Frontal cortex (tissue), 4 donors: ENCODE results near the gene BTN1A1. TPM values are rescaled to one million over a fixed set of nuclear protein-coding genes. Genes with fewer than 3 reads are reported as not detected.
"Not testable (repeated sequence)": the region's sequence is repeated elsewhere in the genome, so short reads cannot be mapped to it uniquely, and the experiment has no call there.

ENCODE experiments used
- DNase-seq, 2 donors: peaks; one replicate each; pipeline ENCODE4 v3.0.0; 2012; ENCODE audit warnings: low spot score in 2 of 2
- FAIRE-seq: peaks from 2 replicates; lab custom pipeline; 2012; peaks lifted over from hg19 to GRCh38; lab: Jason Lieb, UNC
- total RNA-seq: library from RNA; depleted of rRNA; stranded (reverse); fragments of >200 nt; gene quantifications from one replicate; pipeline ENCODE4 v1.2.3, GENCODE V29; 2014
- donor health status: control.
- donor health status: control.
- donor health status: control.

BTN1A1 gene
- total RNA-seq, 1 donor from 2014 or later, result not detected

DNA sequence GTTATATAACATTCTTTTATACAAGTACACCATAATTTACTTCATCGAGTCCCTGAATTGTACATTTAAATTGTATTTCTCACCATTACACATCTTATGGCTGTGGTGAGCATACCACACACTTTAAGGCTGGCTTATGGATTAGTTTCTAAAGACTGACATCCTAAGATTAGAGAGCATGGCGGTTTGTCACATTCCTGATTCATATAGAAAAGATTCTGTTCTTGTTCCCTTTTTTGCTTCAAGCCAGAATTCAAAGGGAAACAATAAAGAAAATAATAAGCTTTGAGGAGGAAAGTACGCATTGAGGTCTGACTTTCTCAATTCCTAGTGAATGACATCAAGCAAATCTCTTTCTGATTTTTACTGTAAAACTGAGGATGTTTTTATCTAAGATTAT, 2.5 kb downstream of the BTN1A1 start:
- DNase-seq (no peak), FAIRE-seq (no peak)

DNA sequence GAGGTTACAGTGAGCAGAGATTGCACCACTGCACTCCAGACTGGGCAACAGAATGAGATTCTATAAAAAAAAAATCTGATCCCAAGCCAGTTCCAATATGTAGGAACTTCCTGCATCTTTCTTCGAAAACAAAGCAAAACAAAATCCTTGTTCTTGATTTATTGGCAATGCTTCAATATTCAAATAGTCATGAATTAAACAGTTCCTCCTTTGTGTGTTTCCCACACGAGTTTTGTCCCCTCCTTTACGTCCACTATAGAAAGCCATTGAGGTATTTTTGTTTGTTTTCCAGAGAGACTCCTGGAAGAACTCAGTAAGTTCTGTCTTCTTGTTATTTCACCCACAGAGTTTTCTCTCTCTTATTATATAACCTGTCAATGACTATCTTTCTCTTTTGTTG, 7.6 kb downstream of the BTN1A1 start:
- FAIRE-seq, result no peak
- DNase-seq, result no peak

DNA sequence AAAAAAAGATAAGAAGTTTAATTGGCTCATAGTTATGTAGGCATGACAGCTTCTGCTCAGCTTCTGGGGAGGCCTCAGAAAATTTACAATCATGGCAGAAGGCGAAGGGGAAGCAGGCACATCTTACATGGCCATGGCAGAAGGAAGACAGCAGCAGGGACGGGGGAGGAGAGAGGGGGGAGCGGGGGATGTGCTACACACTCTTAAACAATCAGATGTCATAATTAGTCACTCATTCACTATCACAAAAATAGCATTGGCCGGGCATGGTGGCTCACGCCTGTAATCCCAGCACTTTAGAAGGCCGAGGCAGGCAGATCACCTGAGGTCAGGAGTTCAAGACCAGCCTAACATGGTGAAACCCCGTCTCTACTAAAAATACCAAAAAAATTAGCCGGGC, 10.9 kb downstream of the BTN1A1 start:
- not testable (repeated sequence) for DNase-seq, FAIRE-seq

DNA sequence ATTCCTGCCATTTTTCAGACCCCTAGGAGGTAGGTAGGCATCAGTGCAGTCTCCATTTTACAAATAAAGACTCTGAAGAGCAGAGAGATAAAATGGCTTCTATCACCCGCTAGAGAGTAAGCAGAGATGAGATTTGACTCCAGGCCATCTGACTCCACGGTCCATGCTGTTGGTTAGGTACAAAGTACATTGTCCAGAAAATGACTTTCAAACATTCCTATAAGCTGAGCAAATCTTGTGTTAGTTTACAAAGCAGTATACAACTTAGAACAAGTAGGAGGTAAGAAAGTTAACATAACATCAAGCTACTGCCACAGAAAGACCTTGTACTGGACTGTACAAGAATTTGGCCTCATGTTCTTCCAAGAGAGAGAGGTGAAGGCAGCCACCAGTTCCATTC, 14.9 kb downstream of the BTN1A1 start:
- DNase-seq (no peak), FAIRE-seq (no peak)

DNA sequence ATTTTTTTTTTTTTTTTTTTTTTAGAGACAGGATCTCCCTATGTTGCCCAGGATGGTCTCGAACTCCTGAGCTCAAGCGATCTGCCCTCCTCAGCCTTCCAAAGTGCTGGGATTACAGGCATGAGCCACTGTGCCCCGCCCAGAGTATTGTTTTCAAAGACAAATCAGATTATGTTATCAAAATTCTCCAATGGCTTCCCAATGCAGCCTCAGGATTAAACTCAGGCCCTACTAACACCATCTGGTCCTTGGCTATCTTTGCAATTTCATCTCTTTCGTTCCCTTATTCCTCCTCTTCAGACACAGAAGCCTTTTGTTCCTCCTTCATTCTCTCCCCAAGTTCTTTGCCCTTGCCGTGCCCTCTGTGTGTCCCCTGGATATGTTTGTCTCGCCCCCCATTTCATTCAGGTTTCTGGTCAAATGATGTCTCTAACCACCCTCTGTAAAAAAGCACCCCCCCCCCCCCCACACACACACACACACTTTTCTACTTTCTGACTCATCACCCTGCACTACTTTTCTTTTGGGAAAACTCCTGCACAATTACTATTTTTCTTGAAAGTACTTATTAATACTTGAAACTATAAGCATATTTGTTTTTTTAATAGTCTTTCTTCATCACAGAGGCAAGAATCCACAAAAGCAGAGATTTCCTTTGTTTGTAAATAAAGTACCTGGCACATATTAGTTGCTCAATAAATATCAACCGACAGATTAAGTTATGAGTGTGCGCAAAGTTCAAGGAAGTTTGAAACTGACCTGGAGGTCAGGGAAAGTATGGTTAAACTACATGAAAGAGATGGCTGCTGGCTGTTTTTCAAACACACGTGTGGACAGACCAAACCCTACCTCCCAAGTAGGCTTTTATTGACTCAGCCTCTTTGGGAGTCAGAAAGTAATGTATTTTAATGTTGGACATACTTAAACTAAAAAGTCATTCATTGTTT, 16.7 kb downstream of the BTN1A1 start:
- no peak for FAIRE-seq
- no peak for DNase-seq

DNA sequence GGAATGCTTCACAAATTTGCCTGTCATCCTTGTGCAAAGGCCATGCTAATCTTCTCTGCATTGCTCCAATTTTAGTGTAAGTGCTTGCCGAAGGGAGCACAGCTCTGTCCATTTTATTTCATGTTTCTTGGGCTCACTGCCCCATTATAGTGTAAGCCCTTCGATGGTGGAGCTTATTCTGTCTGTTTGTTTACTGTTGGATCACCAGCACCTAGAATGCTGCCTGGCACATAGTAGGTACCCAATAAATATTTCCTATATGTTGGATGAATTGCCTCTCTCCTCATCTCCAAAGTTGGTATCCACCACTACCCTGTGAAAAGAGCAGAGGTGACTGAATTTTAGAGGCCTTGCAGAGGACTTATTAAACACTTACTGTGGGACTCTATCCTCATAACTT, 19.3 kb downstream of the BTN1A1 start:
- no peak for FAIRE-seq
- DNase-seq, result no peak

DNA sequence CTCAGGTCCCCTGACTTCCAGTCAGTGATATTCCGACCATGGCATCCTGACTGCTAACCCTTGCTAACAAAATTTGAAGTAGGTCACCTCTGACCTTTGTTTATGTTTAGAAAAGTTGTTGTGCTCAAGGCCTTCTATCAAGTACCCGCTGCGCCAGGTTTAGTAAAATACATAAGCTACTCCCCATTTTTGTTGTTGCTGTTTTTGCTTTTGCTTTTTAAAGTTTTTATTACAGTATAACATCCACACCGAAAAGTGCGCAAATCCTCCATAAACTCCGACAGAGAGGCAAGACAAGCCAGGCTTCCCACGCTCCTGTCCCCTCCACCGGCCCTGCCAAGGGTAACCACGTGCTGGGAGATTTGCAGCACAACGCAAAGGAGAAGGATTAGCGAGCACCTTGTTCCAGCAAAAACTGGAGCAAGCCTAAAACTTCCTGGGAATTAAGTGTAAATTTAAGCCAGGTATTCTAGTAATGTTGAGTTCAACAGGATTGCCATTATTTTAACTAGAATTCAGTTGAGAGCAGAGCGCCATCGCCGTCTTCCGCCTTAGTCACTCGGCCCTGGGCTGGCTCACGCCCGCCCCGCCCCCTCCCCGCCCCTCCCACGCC, 20.2 kb downstream of the BTN1A1 start:
- FAIRE-seq (no peak), DNase-seq (peak in 1 of 2 donors; percentile 33)

DNA sequence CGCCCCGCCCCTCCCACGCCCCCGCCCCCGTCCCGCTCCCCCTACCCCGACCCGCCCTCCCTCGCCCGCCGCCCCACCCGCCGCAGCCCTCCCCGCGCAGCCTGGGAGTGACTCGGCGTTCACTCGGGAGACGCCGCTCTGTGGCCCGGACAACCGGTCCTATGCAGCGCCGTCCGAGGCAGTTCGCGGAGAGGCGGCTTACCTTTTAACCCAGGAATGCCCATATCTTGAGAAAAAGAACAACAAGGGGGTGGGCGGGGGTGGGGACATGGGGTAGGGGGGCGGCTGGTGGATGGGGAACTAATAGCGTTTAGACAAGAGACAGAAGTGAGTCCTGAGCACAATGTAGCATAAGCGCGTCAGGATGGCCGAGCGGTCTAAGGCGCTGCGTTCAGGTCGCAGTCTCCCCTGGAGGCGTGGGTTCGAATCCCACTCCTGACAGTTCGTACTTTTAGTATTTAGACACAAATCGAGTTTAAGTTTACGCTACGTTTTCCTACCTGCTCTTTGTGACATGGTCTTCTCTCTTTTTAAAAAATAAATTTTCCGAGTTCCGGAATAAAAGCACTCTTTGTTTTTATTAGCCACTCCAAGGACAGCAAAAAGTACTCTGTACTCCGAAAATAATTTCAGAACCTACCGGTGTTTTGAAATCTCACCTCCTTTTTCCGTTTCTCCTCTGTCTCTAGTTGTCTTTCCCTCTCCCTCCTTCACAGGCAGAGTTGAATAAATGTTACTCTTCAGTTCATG, 20.9 kb downstream of the BTN1A1 start:
- DNase-seq (peak; percentile 95), FAIRE-seq (no peak)

DNA sequence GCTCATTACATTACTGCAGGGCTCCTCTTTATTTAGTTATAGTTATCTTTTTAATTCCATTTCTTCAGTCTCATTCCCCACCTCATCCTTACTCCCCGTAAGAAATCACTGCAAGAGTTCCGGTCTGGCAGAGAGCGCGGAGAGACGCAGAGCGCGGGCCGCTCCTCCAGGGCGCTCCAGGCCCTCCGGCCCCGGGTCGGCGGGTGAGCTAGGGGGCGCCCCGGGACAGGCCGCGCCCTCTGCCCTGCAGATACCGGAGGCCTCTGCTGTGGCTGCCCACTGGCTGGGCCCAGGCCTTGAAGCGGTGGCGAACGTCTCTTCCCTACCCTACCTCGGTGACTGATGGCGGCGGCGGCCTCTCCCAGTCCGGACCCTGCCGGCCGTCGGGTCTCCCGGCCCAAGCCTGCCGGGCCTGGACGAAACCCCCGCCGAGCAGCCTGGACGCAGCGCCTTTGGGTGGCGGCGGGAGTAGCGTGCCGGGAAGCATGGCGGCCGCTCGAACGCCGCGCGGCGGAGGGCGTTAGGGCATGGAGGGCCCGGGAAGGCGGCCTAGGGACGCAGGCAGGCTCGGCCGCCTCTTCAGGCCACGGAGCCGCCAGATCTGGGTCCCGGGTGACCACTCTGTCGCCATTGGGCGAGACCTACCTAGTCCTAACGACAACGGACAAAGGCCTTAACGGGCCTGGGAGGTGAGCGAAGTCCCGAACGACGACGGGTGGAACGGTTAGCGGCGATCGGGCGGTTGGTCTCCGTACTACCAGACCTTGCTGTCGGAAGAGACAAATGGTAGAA, 21.7 kb downstream of the BTN1A1 start:
- DNase-seq (peak; percentile 59 to 61), FAIRE-seq (no peak)

DNA sequence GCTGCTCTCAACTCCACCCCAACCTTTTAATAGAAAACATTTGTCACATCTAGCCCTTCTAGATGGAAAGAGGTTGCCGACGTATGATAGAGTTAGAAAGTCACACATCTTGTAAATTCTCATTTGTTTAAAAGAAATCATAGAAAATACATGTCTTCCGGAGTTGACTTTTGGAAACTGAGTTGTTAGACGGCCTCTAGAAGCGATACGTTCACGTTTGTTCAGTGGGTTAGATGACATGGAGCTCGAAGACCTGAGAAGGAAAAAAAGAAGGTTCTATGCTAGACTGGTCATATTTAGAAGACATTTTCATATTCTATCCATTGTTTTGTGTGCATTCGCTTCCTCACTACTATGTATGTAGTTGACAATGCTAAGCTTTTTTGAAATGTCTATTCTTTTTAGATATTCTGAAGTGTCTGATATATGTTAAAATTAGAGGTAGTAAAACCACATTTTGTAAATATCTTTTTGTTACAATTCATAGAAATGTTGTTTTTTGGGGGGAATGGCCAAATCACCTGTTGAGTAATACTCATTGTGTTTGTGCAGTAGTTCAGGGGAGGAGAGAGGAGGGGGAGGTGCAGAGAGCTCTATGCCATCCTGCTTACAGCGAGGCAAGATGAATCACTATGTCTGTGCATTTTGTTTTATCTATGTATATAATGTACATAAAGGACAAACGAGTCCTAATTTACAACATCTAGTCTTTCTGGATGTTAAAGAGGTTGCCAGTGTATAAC, 22.6 kb downstream of the BTN1A1 start:
- not testable (repeated sequence) for DNase-seq, FAIRE-seq

DNA sequence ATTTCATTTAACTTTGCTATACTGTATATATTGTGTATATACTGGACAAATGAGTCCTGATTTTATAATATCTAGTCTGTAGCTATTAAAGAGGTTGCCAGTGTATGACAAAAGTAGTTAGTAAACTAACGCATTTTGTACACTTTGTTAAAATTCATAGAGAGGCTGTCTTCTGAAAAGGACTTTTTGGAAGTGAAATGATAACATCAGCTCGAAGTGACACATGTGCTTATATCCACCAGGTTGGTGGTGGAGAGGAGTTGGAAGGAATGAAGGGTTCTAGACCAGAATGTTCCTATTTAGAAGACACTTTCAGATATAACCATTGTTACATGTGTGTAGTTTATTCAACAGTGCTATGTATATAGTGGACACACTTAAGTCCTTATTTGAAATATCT, 24.2 kb downstream of the BTN1A1 start:
- FAIRE-seq, result not testable (repeated sequence)

DNA sequence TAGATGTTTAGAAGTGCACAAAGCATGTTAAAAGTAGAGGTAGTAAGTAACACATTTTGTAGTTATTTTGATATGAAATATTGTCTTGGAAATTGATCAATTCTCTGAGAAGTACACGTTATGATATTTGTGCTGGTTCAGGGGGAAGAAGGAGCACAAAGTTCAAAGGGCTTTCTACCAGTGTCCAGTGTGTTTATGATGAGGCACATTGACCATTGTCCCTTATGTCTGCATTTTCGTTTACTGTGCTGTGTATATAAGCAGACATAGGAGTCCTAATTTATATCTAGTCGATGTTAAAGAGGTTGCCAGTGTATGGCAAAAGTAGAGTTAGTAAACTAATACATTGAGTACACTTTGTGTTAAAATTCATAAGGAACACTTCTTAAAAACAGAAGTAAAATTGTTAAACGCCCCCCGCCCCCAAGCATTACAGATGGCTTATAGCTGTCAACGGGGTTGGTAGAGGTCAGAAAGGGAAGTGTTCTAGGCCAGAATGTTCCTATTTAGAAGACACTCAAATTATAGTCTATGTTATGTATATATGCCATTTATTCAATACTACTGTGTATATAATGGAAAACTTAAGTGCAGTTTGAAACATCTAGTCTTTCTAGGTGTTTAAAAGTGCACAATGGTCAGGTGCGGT, 24.7 kb downstream of the BTN1A1 start:
- FAIRE-seq, result no peak

More for the DNA sequence above, 24.2 kb downstream of the BTN1A1 start:
- not testable (repeated sequence) for DNase-seq

DNA sequence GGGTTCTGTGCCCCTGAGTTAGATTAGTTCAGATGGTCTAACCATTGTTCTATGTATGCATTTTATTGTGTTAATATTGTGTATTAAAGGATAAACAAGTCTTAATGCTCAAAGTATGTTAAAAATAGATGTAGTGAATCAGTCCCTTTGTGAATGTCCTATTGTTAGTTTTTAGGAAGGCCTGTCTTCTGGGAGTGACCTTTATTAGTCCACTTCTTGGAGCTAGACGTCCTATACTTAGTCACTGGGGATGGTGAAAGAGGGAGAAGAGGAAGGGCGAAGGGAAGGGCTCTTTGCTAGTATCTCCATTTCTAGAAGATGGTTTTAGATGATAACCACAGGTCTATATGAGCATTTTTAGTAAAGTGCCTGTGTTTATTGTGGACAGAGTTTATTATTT, 25.7 kb downstream of the BTN1A1 start:
- FAIRE-seq, result no peak
- DNase-seq, result no peak

More for the DNA sequence above, 24.7 kb downstream of the BTN1A1 start:
- DNase-seq, result no peak

DNA sequence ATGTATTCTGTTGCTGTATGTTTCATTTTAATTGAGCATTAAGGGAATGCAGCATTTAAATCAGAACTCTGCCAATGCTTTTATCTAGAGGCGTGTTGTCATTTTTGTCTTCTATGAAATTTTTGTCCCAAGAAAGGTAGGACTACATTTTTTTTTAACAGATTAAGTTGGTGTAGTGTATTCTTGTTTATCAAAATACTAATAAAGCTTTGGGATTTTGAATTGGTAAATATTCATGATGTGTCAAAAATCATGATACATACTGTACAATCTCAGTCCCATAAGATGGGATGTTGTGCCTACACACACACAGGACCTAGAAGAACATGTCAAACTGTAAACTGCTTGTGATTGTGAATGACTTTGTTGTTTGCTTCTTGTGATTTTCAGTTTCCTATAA, 26.8 kb downstream of the BTN1A1 start:
- DNase-seq, result no peak
- FAIRE-seq, result no peak

DNA sequence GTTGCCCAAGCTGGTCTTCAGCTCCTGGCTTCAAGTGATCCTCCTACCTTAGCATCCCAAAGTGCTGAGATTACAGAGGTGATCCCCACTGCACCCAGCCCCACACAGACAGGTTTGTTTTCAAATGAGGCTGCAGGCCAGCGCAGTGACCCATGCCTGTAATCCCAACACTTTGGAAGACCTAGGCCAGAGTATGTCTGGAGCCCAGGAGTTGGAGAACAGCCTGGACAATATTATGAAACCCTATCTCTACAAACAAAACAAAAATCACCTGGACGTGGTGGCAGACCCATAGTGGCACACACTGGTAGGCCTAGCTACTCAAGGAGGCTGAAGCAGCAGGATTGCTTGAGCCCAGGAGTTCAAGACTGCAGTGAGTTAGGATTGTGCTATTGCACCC, 30.1 kb downstream of the BTN1A1 start:
- FAIRE-seq (no peak), DNase-seq (no peak)

DNA sequence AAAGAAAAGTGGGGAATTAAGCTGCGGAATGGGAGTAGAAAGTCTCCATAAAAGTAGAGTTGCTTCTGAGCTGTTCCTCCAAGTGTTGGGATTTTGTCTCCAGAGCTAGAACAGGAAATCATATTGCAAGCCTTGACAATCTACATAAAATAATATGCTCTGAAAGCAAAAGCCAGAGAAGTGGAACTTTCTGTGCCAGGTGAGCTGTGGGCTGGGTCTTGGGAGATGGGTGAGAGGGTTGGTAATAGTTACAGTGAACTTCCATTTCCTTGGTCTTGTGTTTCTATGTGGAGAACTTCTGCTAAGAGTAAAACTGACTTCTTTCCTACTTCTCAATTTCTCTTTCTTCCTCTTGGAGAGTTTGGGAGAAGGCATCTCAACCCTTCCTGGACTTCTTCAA, 31.8 kb downstream of the BTN1A1 start:
- no peak for FAIRE-seq
- DNase-seq, result no peak

DNA sequence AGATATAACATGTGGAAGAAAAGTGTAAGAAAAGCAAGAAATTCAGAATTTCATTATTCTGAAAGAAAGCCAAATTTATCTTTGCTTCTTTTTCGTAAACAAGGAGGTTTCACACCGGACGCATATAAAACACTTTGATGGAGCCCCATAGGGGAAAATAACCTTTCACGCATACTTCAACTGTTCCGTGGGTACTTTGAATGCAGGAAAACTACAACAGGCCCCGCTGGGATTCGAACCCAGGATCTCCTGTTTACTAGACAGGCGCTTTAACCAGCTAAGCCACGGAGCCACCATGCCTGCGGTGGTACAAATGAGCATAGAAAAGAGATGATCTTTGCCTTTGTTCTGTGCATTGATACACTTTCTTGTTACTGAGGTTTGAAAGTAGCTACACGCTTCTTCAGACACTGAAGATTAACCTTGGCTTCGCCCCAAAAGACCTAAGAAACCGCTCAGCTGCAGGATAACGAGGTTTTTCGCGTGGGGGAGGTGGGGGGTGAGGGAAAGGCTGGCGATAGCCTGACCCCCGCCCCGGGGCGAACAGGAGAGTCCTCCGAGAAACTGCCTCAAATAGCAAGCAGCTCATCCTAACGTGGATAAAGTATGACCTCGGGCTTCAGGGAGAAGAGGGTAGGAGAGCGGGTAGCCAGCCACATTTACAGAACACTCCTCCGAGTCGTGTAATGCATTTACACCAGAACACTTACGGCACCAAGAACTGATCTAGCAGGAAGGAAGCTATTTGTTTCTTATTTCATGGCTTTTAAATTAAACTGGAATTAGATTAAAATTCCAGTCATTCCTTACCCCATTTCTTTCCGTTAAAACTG, 32.8 kb downstream of the BTN1A1 start:
- DNase-seq (peak; percentile 57 to 66), FAIRE-seq (no peak)

DNA sequence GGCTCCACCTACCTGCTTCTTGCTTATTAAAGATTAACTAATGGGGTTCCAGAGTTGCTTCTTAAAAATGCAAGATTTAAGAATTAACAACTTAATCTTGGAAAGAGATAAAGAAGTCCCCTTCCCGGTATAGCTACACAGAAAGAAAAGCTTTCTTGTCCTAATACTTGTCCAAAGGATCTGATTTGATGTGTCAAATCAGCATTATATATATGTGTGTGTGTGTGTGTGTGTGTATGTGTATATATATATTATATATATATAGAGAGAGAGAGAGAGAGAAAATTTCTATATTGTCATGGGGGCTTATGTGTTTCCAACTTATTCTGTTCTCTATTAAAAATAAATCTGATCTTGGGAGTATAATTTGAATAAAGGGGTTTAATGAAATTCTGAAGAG, 33.4 kb downstream of the BTN1A1 start:
- DNase-seq (no peak), FAIRE-seq (no peak)
